Panc1 (cell line): ENCODE data around the gene CASP9. TPM values are rescaled to one million over a fixed set of nuclear protein-coding genes. Genes with fewer than 3 reads are reported as not detected.

Experiments
- ATAC-seq: fragments of 200-7000 bp; cut with Tn5 transposase; 2 replicates; pipeline ENCODE4 v1.9.1; 2020; ENCODE audit warnings: mild to moderate bottlenecking, moderate library complexity
- BruUV-seq: library from RNA; stranded (reverse); fragments of 400-500 nt; replicated peaks from 2 replicates; lab custom pipeline; 2021; lab: Mats Ljungman, UMichigan
- CTCF ChIA-PET: fragments of 300-600 bp; sonication (Branson Sonifier 250); formaldehyde crosslinking; loops from one replicate; lab custom pipeline; 2022; ENCODE audit warnings: antibody characterized with exemption; lab: Charles Lee
- POLR2A ChIA-PET: fragments of 300-600 bp; sonication (Branson Sonifier 250); formaldehyde crosslinking; loops from one replicate; lab custom pipeline; 2022; ENCODE audit warnings: antibody characterized with exemption; lab: Charles Lee
- DNase-seq: peaks from one replicate; pipeline ENCODE4 v3.0.0-alpha.2; 2010; ENCODE audit warnings: low read depth, low spot score
- H3K27ac ChIP-seq: 2 replicates; pipeline ENCODE4 v1.5.1; 2011; ENCODE audit warnings: mild to moderate bottlenecking, low read length, inconsistent platforms
- H3K27me3 ChIP-seq: fragments of 200-500 bp; sonication (Bioruptor generic); 2 replicates; pipeline ENCODE4 v1.6.0; 2014; ENCODE audit warnings: low read length, inconsistent platforms; ENCODE audit not compliant: control insufficient read depth, insufficient read depth
- H3K36me3 ChIP-seq: fragments of 200-500 bp; sonication (Bioruptor generic); 2 replicates; pipeline ENCODE4 v1.5.1; 2014; ENCODE audit warnings: inconsistent platforms, mild to moderate bottlenecking, low read length, moderate library complexity; ENCODE audit not compliant: control insufficient read depth, insufficient read depth
- H3K4me1 ChIP-seq: 2 replicates; pipeline ENCODE4 v1.5.1; 2011; ENCODE audit warnings: inconsistent platforms, mild to moderate bottlenecking, low read length, moderate library complexity; ENCODE audit not compliant: control insufficient read depth, insufficient read depth
- H3K4me3 ChIP-seq, 2 experiments: 2 replicates each; pipeline ENCODE4 v1.5.1; 2011 to 2012; ENCODE audit warnings: low read depth in 2 of 2, low read length in 2 of 2, mild to moderate bottlenecking in 2 of 2, inconsistent platforms in 1 of 2, moderate library complexity in 1 of 2
- H3K9me3 ChIP-seq: fragments of 200-500 bp; sonication (Bioruptor generic); 2 replicates; pipeline ENCODE4 v1.5.1; 2014; ENCODE audit warnings: low read depth, mild to moderate bottlenecking, inconsistent platforms, low read length, moderate library complexity; ENCODE audit not compliant: control insufficient read depth, insufficient read depth
- CTCF ChIP-seq: fragments of 450-650 bp; IDR thresholded peaks from 2 replicates; pipeline ENCODE4 v1.5.1; 2017; ENCODE audit warnings: mild to moderate bottlenecking
- POLR2AphosphoS5 ChIP-seq: IDR thresholded peaks from 2 replicates; pipeline ENCODE4 v1.6.1; 2012; ENCODE audit warnings: mild to moderate bottlenecking, low read depth, low read length, moderate library complexity
- REST ChIP-seq, 2 experiments: IDR thresholded peaks; 2 replicates each; pipeline ENCODE4 v1.6.1; 2011 to 2012; ENCODE audit warnings: low read depth in 2 of 2, control low read depth in 1 of 2, low read length in 1 of 2, mild to moderate bottlenecking in 1 of 2, moderate library complexity in 1 of 2; ENCODE audit not compliant: insufficient read depth in 1 of 2
- SIN3A ChIP-seq: IDR thresholded peaks from 2 replicates; pipeline ENCODE4 v1.6.1; 2012; ENCODE audit warnings: low read depth, mild to moderate bottlenecking, low read length, moderate library complexity, borderline replicate concordance; ENCODE audit not compliant: insufficient read depth
- TCF7L2 ChIP-seq: IDR thresholded peaks from 2 replicates; pipeline ENCODE4 v1.6.1; 2011; ENCODE audit warnings: mild to moderate bottlenecking, low read depth, low read length, inconsistent platforms
- in situ Hi-C: cut with HindIII; loops from 2 replicates; pipeline ENCODE4 v1.10.0; 2016; ENCODE audit warnings: low sequenced_read_pairs, low pct_unique_long_range_greater_than_20kb
- intact Hi-C: fragments of 100-400 bp; cut with micrococcal nuclease; formaldehyde crosslinking; loops from one replicate; pipeline ENCODE4 v1.10.0; 2022; ENCODE audit not compliant: unreplicated experiment
- total RNA-seq: library from RNA; stranded (reverse); gene quantifications from one replicate; pipeline ENCODE4 v1.2.1, GENCODE V29; 2021; ENCODE audit not compliant: unreplicated experiment

The CASP9 gene
- total RNA-seq, 1 experiment from 2014 or later: 7.5 TPM

GRCh38 chr1:15448877-15449462 lies 75.0 kb downstream of the CASP9 start:
- intact Hi-C loops (no loop called here), in situ Hi-C loops (no loop called here)
- no peak for DNase-seq
- ChIA-PET POLR2A (no interaction called here), CTCF (no interaction called here)
- Histone ChIP-seq H3K27ac (no peak overlapping the region), H3K9me3 (no peaks in the 10 kb centered on the region), H3K36me3 (no peaks in the 10 kb centered on the region), H3K4me1 (no peaks in the 10 kb centered on the region), H3K4me3 (no peak overlapping the region), H3K27me3 (no peaks in the 10 kb centered on the region)
- no peak for ATAC-seq
- TF ChIP-seq CTCF (no peak), REST (IDR thresholded peaks at IDR 0.05; ENCODE audit: insufficient read depth in 1 of 2, low read depth in 2 of 2, low read length in 1 of 2) (no peak), TCF7L2 (no peak), POLR2AphosphoS5 (no peak), SIN3A (no peak)
- BruUV-seq: no TSS peak

GRCh38 chr1:15446212-15446611 lies 77.8 kb downstream of the CASP9 start:
- BruUV-seq: no TSS peak
- in situ Hi-C loops: no loop called here
- CTCF ChIA-PET: no interaction called here

More at GRCh38 chr1:15446212-15446611, 77.8 kb downstream of the CASP9 start:
- H3K9me3 ChIP-seq: no peaks in the 10 kb centered on the region
- no peaks in the 10 kb centered on the region for H3K36me3 ChIP-seq
- intact Hi-C loops: no loop called here
- H3K27me3 ChIP-seq: no peaks in the 10 kb centered on the region
- POLR2A ChIA-PET: no interaction called here
- no peak overlapping the region for H3K27ac ChIP-seq
- ATAC-seq: no peak
- DNase-seq: no peak
- no peak for TF ChIP-seq SIN3A
- no peak for TF ChIP-seq REST (IDR thresholded peaks at IDR 0.05; ENCODE audit: insufficient read depth in 1 of 2, low read depth in 2 of 2, low read length in 1 of 2)
- H3K4me1 ChIP-seq: no peaks in the 10 kb centered on the region
- H3K4me3 ChIP-seq: no peak overlapping the region
